PFSK-1 (cell line): ENCODE measurements around the gene NCAPH2.

Source experiments
- POLR2AphosphoS5 ChIP-seq: IDR thresholded peaks from 2 replicates; pipeline ENCODE4 v1.6.1; 2012; ENCODE audit warnings: low read depth, mild to moderate bottlenecking, control low read depth, low read length, moderate library complexity
- SIN3A ChIP-seq: IDR thresholded peaks from 2 replicates; pipeline ENCODE4 v1.6.1; 2012; ENCODE audit warnings: mild to moderate bottlenecking, low read length, moderate library complexity, borderline replicate concordance; ENCODE audit not compliant: insufficient read depth
- TF ChIP-seq, protein P1 (sequence below), 2 experiments: IDR thresholded peaks; 2 replicates each; pipeline versions ENCODE4 v1.6.1 to v1.8.0; 2011 to 2012; ENCODE audit warnings: low read depth in 2 of 2, low read length in 2 of 2, control low read depth in 1 of 2, inconsistent platforms in 1 of 2, mild to moderate bottlenecking in 1 of 2, moderate library complexity in 1 of 2; ENCODE audit not compliant: insufficient read depth in 1 of 2

DNA sequence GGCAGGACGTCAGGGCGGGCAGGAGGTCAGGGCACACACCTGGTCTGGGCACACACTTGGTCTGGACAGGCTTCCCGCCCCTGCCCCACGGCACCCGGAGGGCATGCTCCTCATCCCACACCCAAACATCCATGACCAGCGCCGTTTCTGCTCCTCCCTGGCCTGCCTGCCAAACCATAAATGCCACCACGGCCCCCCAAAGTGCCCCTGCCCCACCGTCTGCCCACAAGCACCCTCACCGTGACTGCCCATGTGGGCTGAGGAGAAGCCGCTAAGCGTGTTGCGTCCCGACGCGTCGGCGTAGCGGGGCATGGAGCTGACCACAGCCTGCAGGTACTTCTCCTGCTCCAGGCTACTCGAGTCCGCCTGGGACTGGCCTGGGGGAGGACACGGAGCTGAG, 49.0 kb upstream of the NCAPH2 start:
- TF ChIP-seq SIN3A, result no peak
- TF ChIP-seq, protein P1, sequence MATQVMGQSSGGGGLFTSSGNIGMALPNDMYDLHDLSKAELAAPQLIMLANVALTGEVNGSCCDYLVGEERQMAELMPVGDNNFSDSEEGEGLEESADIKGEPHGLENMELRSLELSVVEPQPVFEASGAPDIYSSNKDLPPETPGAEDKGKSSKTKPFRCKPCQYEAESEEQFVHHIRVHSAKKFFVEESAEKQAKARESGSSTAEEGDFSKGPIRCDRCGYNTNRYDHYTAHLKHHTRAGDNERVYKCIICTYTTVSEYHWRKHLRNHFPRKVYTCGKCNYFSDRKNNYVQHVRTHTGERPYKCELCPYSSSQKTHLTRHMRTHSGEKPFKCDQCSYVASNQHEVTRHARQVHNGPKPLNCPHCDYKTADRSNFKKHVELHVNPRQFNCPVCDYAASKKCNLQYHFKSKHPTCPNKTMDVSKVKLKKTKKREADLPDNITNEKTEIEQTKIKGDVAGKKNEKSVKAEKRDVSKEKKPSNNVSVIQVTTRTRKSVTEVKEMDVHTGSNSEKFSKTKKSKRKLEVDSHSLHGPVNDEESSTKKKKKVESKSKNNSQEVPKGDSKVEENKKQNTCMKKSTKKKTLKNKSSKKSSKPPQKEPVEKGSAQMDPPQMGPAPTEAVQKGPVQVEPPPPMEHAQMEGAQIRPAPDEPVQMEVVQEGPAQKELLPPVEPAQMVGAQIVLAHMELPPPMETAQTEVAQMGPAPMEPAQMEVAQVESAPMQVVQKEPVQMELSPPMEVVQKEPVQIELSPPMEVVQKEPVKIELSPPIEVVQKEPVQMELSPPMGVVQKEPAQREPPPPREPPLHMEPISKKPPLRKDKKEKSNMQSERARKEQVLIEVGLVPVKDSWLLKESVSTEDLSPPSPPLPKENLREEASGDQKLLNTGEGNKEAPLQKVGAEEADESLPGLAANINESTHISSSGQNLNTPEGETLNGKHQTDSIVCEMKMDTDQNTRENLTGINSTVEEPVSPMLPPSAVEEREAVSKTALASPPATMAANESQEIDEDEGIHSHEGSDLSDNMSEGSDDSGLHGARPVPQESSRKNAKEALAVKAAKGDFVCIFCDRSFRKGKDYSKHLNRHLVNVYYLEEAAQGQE (IDR thresholded peaks at IDR 0.05; ENCODE audit: insufficient read depth in 1 of 2, low read depth in 2 of 2, low read length in 2 of 2), result no peak
- TF ChIP-seq POLR2AphosphoS5, result no peak
